Measurements from ENCODE around the gene PLK1.

DNA sequence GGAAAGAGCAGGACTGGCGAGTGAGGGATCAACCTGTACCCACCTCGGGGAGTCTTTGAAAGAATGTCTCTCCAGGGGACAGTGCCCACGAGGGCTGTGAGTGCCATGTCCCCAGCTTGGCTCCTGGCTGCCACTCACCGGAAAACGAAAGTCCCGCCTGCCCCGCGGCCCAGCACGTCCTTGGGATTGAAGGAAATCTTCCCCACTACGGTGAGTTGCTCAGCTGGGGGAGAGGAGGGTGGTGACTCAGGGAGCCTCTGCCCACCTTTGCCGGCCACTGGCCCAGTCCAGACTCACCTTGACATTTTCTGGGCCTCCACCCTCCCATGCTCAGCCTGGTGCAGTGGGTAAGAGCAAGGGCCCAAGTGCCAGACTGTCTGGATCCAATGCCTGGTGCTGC lies 17.1 kb downstream of the PLK1 start:
- no peak for TF ChIP-seq POLR2A (IDR thresholded peaks at IDR 0.05; ENCODE audit: low read length)
- no peak for TF ChIP-seq GATA1 (IDR thresholded peaks at IDR 0.05; ENCODE audit: low read depth, low read length)
